DND-41 (cell line): ENCODE data around the gene LGALS7B.

Experiments used
- CTCF ChIP-seq: IDR thresholded peaks from 2 replicates; pipeline ENCODE4 v1.5.1; 2012; ENCODE audit warnings: borderline replicate concordance, low read length, moderate library complexity, mild to moderate bottlenecking; ENCODE audit not compliant: poor library complexity, severe bottlenecking; ENCODE audit errors: extremely low read depth
- EZH2 ChIP-seq: IDR thresholded peaks from 3 replicates; pipeline ENCODE4 v1.6.1; 2012; ENCODE audit warnings: borderline replicate concordance, low read depth, mild to moderate bottlenecking, moderate library complexity, low read length, inconsistent platforms; ENCODE audit not compliant: severe bottlenecking

DNA sequence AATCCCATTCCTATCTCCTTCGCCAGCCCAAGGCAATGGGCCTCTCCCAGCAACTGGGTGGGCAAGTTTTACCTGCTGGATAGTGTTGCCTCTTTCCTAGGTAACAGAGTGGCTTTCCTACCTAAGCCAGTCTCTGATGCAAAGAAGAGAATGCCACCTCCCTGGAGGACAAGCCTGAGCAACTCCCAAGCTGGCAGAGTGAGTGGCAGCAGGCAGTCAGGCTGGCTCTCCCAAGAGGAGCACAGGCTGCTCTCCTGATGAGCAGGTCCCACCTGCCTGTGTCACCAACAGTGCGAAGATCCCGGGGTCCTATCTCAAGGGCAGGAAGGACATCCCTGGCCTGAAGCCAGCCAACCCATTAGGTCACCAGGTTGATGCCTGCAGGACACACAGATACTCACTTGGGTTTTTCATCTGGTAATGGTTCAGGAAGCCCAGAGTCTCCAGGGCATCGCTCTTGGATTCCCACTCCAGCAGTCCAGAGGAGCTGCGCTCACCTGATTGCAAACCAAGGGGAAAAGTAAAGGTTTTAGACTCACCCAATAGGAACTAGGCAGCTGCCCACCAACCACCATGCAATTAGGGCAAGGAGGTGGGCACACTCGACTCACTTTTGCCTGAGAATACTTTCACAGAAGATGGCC, 48.1 kb downstream of the LGALS7B start:
- TF ChIP-seq CTCF (no peak), EZH2 (no peak)
